ENCODE results near the gene JAM3.
"Not testable (repeated sequence)": the region's sequence is repeated elsewhere in the genome, so short reads cannot be mapped to it uniquely, and the experiment has no call there.

The JAM3 gene

GRCh38 chr11:134164490-134165370 lies 95.9 kb downstream of the JAM3 start:
- no peaks in the 10 kb centered on the region for H3K27me3 Mint-ChIP-seq
- no peaks in the 10 kb centered on the region for H3K4me1 Mint-ChIP-seq
- H3K36me3 Mint-ChIP-seq, result peaks cover 74% of the 10 kb centered on the region
- H3K4me3 Mint-ChIP-seq, result no peak overlapping the region
- CTCF ChIA-PET, result interaction anchor here (1.0 to 1.2 kb wide), 4 partner anchors 19 to 43 kb away, joined by 3 to 4 read pairs (median 3); no protein-coding TSS in a partner anchor
- H3K27ac Mint-ChIP-seq, result peak overlapping the region; percentile 31
- DNase-seq, result no peak
- H3K9me3 Mint-ChIP-seq, result peaks cover 11% of the 10 kb centered on the region

- H3K4me1 Mint-ChIP-seq, result no peaks in the 10 kb centered on the region
- H3K9me3 Mint-ChIP-seq, result peaks cover 3% of the 10 kb centered on the region
- no peak overlapping the region for H3K27ac Mint-ChIP-seq
- no peak overlapping the region for H3K4me3 Mint-ChIP-seq
- peaks cover 62% of the 10 kb centered on the region for H3K36me3 Mint-ChIP-seq
- H3K27me3 Mint-ChIP-seq, result no peaks in the 10 kb centered on the region
- CTCF ChIA-PET, result no interaction called here
- DNase-seq, result no peak
These were observed 101.5 kb downstream of the JAM3 start for GRCh38 chr11:134170177-134170918.

GRCh38 chr11:134170919-134171281 lies 102.0 kb downstream of the JAM3 start:
- Mint-ChIP-seq H3K27ac (no peak overlapping the region), H3K27me3 (no peaks in the 10 kb centered on the region), H3K36me3 (peaks cover 64% of the 10 kb centered on the region), H3K4me3 (no peak overlapping the region), H3K9me3 (no peaks in the 10 kb centered on the region), H3K4me1 (no peaks in the 10 kb centered on the region)
- CTCF ChIA-PET, result no interaction called here
- DNase-seq, result no peak

- peak overlapping the region; percentile 6 for H3K27ac Mint-ChIP-seq
- peaks cover 71% of the 10 kb centered on the region for H3K36me3 Mint-ChIP-seq
- no peak for DNase-seq
- H3K9me3 Mint-ChIP-seq, result no peaks in the 10 kb centered on the region
- no peaks in the 10 kb centered on the region for H3K4me1 Mint-ChIP-seq
- CTCF ChIA-PET, result no interaction called here
- H3K27me3 Mint-ChIP-seq, result no peaks in the 10 kb centered on the region
- H3K4me3 Mint-ChIP-seq, result no peak overlapping the region
These were observed 103.1 kb downstream of the JAM3 start for GRCh38 chr11:134171951-134172350.

GRCh38 chr11:134173296-134173695 lies 104.4 kb downstream of the JAM3 start:
- no peaks in the 10 kb centered on the region for H3K9me3 Mint-ChIP-seq
- H3K27me3 Mint-ChIP-seq, result no peaks in the 10 kb centered on the region
- DNase-seq, result no peak
- H3K4me3 Mint-ChIP-seq, result no peak overlapping the region
- H3K4me1 Mint-ChIP-seq, result no peaks in the 10 kb centered on the region
- H3K27ac Mint-ChIP-seq, result no peak overlapping the region
- H3K36me3 Mint-ChIP-seq, result peaks cover 63% of the 10 kb centered on the region
- CTCF ChIA-PET, result no interaction called here

GRCh38 chr11:134176284-134176683 lies 107.4 kb downstream of the JAM3 start:
- CTCF ChIA-PET, result no interaction called here
- Mint-ChIP-seq H3K27me3 (no peaks in the 10 kb centered on the region), H3K27ac (no peak overlapping the region), H3K36me3 (peaks cover 53% of the 10 kb centered on the region), H3K4me3 (no peak overlapping the region), H3K4me1 (no peaks in the 10 kb centered on the region), H3K9me3 (no peaks in the 10 kb centered on the region)
- no peak for DNase-seq

GRCh38 chr11:134178032-134178674 lies 109.3 kb downstream of the JAM3 start:
- no peaks in the 10 kb centered on the region for H3K4me1 Mint-ChIP-seq
- H3K27me3 Mint-ChIP-seq, result no peaks in the 10 kb centered on the region
- no peak overlapping the region for H3K4me3 Mint-ChIP-seq
- H3K9me3 Mint-ChIP-seq, result no peaks in the 10 kb centered on the region
- CTCF ChIA-PET, result interaction anchor here (1.6 kb wide), 1 partner anchor 128 kb away, joined by 3 read pairs; no protein-coding TSS in a partner anchor
- peaks cover 59% of the 10 kb centered on the region for H3K36me3 Mint-ChIP-seq
- DNase-seq, result no peak
- no peak overlapping the region for H3K27ac Mint-ChIP-seq

GRCh38 chr11:134181707-134182106 lies 112.8 kb downstream of the JAM3 start:
- CTCF ChIA-PET, result no interaction called here

GRCh38 chr11:134188092-134188491 lies 119.2 kb downstream of the JAM3 start:
- H3K27ac Mint-ChIP-seq, DNase-seq, H3K27me3 Mint-ChIP-seq, H3K9me3 Mint-ChIP-seq, H3K4me3 Mint-ChIP-seq, H3K4me1 Mint-ChIP-seq: not testable (repeated sequence)
- H3K36me3 Mint-ChIP-seq, result peaks cover 74% of the 10 kb centered on the region
- CTCF ChIA-PET, result interaction anchor here (0.8 to 1.5 kb wide), 3 partner anchors 16 to 63 kb away, joined by 3 read pairs; no protein-coding TSS in a partner anchor

More at GRCh38 chr11:134181707-134182106, 112.8 kb downstream of the JAM3 start:
- no peak for DNase-seq
- Mint-ChIP-seq H3K4me1 (no peaks in the 10 kb centered on the region), H3K4me3 (no peak overlapping the region), H3K27me3 (no peaks in the 10 kb centered on the region), H3K27ac (no peak overlapping the region), H3K36me3 (peaks cover 49% of the 10 kb centered on the region), H3K9me3 (no peaks in the 10 kb centered on the region)

GRCh38 chr11:134196756-134197155 lies 127.9 kb downstream of the JAM3 start:
- Mint-ChIP-seq H3K4me3 (no peak overlapping the region), H3K9me3 (no peaks in the 10 kb centered on the region), H3K4me1 (peaks cover 5% of the 10 kb centered on the region), H3K27ac (peak overlapping the region; percentile 89), H3K36me3 (peaks cover 76% of the 10 kb centered on the region), H3K27me3 (no peaks in the 10 kb centered on the region)
- CTCF ChIA-PET, result interaction anchor here (1.0 kb wide), 1 partner anchor 10 kb away, joined by 3 read pairs; no protein-coding TSS in a partner anchor
- DNase-seq, result no peak

GRCh38 chr11:134199531-134199930 lies 130.7 kb downstream of the JAM3 start:
- CTCF ChIA-PET, result interaction anchor here (0.8 kb wide), 1 partner anchor 45 kb away, joined by 3 read pairs; no protein-coding TSS in a partner anchor
- DNase-seq, result no peak
- Mint-ChIP-seq H3K9me3 (no peaks in the 10 kb centered on the region), H3K27ac (no peak overlapping the region), H3K4me3 (no peak overlapping the region), H3K4me1 (peaks cover 5% of the 10 kb centered on the region), H3K36me3 (peaks cover 77% of the 10 kb centered on the region), H3K27me3 (no peaks in the 10 kb centered on the region)

GRCh38 chr11:134200688-134201087 lies 131.8 kb downstream of the JAM3 start:
- Mint-ChIP-seq H3K36me3 (peaks cover 81% of the 10 kb centered on the region), H3K4me3 (no peak overlapping the region), H3K27ac (no peak overlapping the region), H3K4me1 (peaks cover 5% of the 10 kb centered on the region), H3K9me3 (no peaks in the 10 kb centered on the region), H3K27me3 (no peaks in the 10 kb centered on the region)
- CTCF ChIA-PET, result no interaction called here
- DNase-seq, result no peak

Data from activated naive CD4-positive, alpha-beta T cell treated with anti-CD3 and anti-CD28 coated beads, Interleukin-2, amount 10 ng/mL, durations not matched to agents 7 days and 5 days (primary cell).